GM12872 (cell line): ENCODE data around the gene RALGDS.

Experiments used
- CTCF ChIP-seq: IDR thresholded peaks from 3 replicates; pipeline ENCODE4 v1.5.1; 2011; ENCODE audit warnings: low read depth, mild to moderate bottlenecking, low read length, moderate library complexity; ENCODE audit not compliant: insufficient read depth

RALGDS gene

GRCh38 chr9:133051966-133052539, 69.0 kb downstream of the RALGDS start:
- no peak for TF ChIP-seq CTCF

GRCh38 chr9:133051281-133051900, 69.6 kb downstream of the RALGDS start:
- TF ChIP-seq CTCF, result no peak

- TF ChIP-seq CTCF, result no peak
Measured at GRCh38 chr9:133050781-133051180, 70.3 kb downstream of the RALGDS start.

GRCh38 chr9:133050142-133050541, 70.9 kb downstream of the RALGDS start:
- no peak for TF ChIP-seq CTCF

- TF ChIP-seq CTCF, result no peak
Measured at GRCh38 chr9:133049043-133049442, 72.0 kb downstream of the RALGDS start.

GRCh38 chr9:133048595-133048994, 72.4 kb downstream of the RALGDS start:
- TF ChIP-seq CTCF, result peak; percentile 52
